SK-N-SH (cell line): ENCODE results near the gene MAGI2. TPM values are rescaled to one million over a fixed set of nuclear protein-coding genes. Genes with fewer than 3 reads are reported as not detected.

ENCODE experiments used
- CTCF ChIA-PET: fragments of 300-600, 350-600 bp; formaldehyde crosslinking; extraction: SDS; loops from one replicate; lab custom pipeline; 2021; lab: Yijun Ruan, JAX
- POLR2A ChIA-PET: fragments of 350-600 bp; sonication (Branson Sonifier 250); formaldehyde crosslinking; extraction: SDS; loops from one replicate; lab custom pipeline; 2020; ENCODE audit warnings: antibody characterized with exemption, inconsistent platforms; lab: Yijun Ruan, JAX
- DNase-seq: peaks from one replicate; pipeline ENCODE4 v3.0.0; 2012
- H2AFZ ChIP-seq: fragments of 200-600 bp; sonication (generic); 2 replicates; pipeline ENCODE4 v1.8.1; 2016; ENCODE audit warnings: antibody characterized with exemption, mild to moderate bottlenecking, low read depth
- H3F3A ChIP-seq: fragments of 200-600 bp; sonication (generic); replicated peaks from 2 replicates; pipeline ENCODE3; 2016; ENCODE audit warnings: antibody characterized with exemption, mild to moderate bottlenecking; ENCODE audit not compliant: insufficient read depth
- H3K27ac ChIP-seq, 2 experiments: fragments of 200-500 bp in 1 of 2; fragments of 200-600 bp in 1 of 2; sonication (Bioruptor generic) in 1 of 2; sonication (generic), shearing (Covaris generic) in 1 of 2; 2 replicates each; pipeline versions ENCODE4 v1.5.1 to v1.6.1; 2014 to 2016; ENCODE audit warnings: low read depth in 2 of 2, inconsistent platforms in 1 of 2, low read length in 1 of 2, mild to moderate bottlenecking in 1 of 2, mixed read lengths in 1 of 2
- H3K27me3 ChIP-seq: fragments of 200-600 bp; sonication (generic), shearing (Covaris generic); 2 replicates; pipeline ENCODE4 v1.6.1; 2016; ENCODE audit warnings: mixed run types; ENCODE audit not compliant: insufficient read depth
- H3K36me3 ChIP-seq, 2 experiments: fragments of 200-500 bp in 1 of 2; fragments of 200-600 bp in 1 of 2; sonication (Bioruptor generic) in 1 of 2; sonication (generic) in 1 of 2; replicated peaks in 1 of 2; 2 replicates each; pipeline versions ENCODE3 to v1.5.1; 2014 to 2016; ENCODE audit warnings: low read length in 1 of 2, mild to moderate bottlenecking in 1 of 2; ENCODE audit not compliant: insufficient read depth in 2 of 2, control insufficient read depth in 1 of 2
- H3K4me1 ChIP-seq, 2 experiments: fragments of 200-500 bp in 1 of 2; fragments of 200-600 bp in 1 of 2; sonication (Bioruptor generic) in 1 of 2; sonication (generic), shearing (Covaris generic) in 1 of 2; 2 replicates each; pipeline versions ENCODE4 v1.5.1 to v1.6.1; 2014 to 2016; ENCODE audit warnings: low read depth in 1 of 2, low read length in 1 of 2, mixed run types in 1 of 2; ENCODE audit not compliant: insufficient read depth in 2 of 2, control insufficient read depth in 1 of 2
- H3K4me2 ChIP-seq: fragments of 200-600 bp; sonication (generic), shearing (Covaris generic); 2 replicates; pipeline ENCODE4 v1.6.1; 2017; ENCODE audit warnings: mixed run types
- H3K4me3 ChIP-seq, 2 experiments: fragments of 200-500 bp in 1 of 2; fragments of 200-600 bp in 1 of 2; sonication (Bioruptor generic) in 1 of 2; sonication (generic), shearing (Covaris generic) in 1 of 2; 2 replicates each; pipeline versions ENCODE4 v1.5.1 to v1.8.1; 2014 to 2016; ENCODE audit warnings: low read depth in 2 of 2, inconsistent platforms in 1 of 2, low read length in 1 of 2, mild to moderate bottlenecking in 1 of 2, mixed read lengths in 1 of 2, moderate library complexity in 1 of 2
- H3K79me2 ChIP-seq: fragments of 200-600 bp; sonication (generic); 2 replicates; pipeline ENCODE4 v1.8.1; 2017; ENCODE audit warnings: mild to moderate bottlenecking; ENCODE audit not compliant: insufficient read depth
- H3K9ac ChIP-seq: fragments of 200-600 bp; sonication (generic); 2 replicates; pipeline ENCODE4 v1.6.1; 2017; ENCODE audit warnings: mixed run types
- H3K9me2 ChIP-seq: fragments of 200-600 bp; sonication (generic); 2 replicates; pipeline ENCODE4 v1.6.1; 2017; ENCODE audit warnings: mixed run types
- H3K9me3 ChIP-seq: fragments of 200-600 bp; sonication (generic); 2 replicates; pipeline ENCODE4 v1.6.1; 2017; ENCODE audit warnings: mixed run types, mild to moderate bottlenecking, moderate library complexity
- H4K20me1 ChIP-seq: fragments of 200-600 bp; sonication (generic); 2 replicates; pipeline ENCODE4 v1.6.1; 2017; ENCODE audit warnings: mild to moderate bottlenecking, mixed run types; ENCODE audit not compliant: insufficient read depth
- EP300 ChIP-seq, 2 experiments: IDR thresholded peaks; 2 replicates each; pipeline versions ENCODE4 v1.4.0 to v1.6.1; 2012; ENCODE audit warnings: borderline replicate concordance in 1 of 2, low read depth in 1 of 2, low read length in 1 of 2
- GATA2 ChIP-seq: sonication (generic); formaldehyde crosslinking; IDR thresholded peaks from 2 replicates; pipeline ENCODE4 v1.5.0; 2020; ENCODE audit warnings: mild to moderate bottlenecking, missing genetic modification reagents
- MXI1 ChIP-seq: IDR thresholded peaks from 2 replicates; pipeline ENCODE4 v1.6.1; 2012; ENCODE audit warnings: mild to moderate bottlenecking, low read depth, low read length, improper control_type of control experiment
- NFIC ChIP-seq: IDR thresholded peaks from 2 replicates; pipeline ENCODE4 v1.4.0; 2012; ENCODE audit warnings: borderline replicate concordance
- NRF1 ChIP-seq: IDR thresholded peaks from 2 replicates; pipeline ENCODE4 v1.6.1; 2012; ENCODE audit warnings: low read depth, mild to moderate bottlenecking, low read length
- POLR2AphosphoS5 ChIP-seq: IDR thresholded peaks from 2 replicates; pipeline ENCODE4 v1.6.1; 2012; ENCODE audit warnings: low read depth, low read length
- RAD21 ChIP-seq: IDR thresholded peaks from 2 replicates; pipeline ENCODE4 v1.6.1; 2012; ENCODE audit warnings: mild to moderate bottlenecking, low read length
- TAF1 ChIP-seq: IDR thresholded peaks from 2 replicates; pipeline ENCODE4 v1.6.1; 2012; ENCODE audit warnings: low read depth, mild to moderate bottlenecking, low read length, moderate library complexity, borderline replicate concordance
- TCF12 ChIP-seq: IDR thresholded peaks from 2 replicates; pipeline ENCODE4 v1.4.0; 2012
- TEAD4 ChIP-seq: IDR thresholded peaks from 2 replicates; pipeline ENCODE4 v1.4.0; 2012; ENCODE audit warnings: mild to moderate bottlenecking, borderline replicate concordance; ENCODE audit not compliant: insufficient read depth
- YY1 ChIP-seq: IDR thresholded peaks from 2 replicates; pipeline ENCODE4 v1.4.0; 2012; ENCODE audit warnings: low read depth, mild to moderate bottlenecking
- WGBS: methylation state at CpG from one replicate; pipeline ENCODE4 v1.1.6; 2017; ENCODE audit warnings: low lambda C conversion rate; 5-methylcytosine and 5-hydroxymethylcytosine counted together
- polyA plus RNA-seq, 3 experiments: library from polyadenylated mRNA; depleted of rRNA; stranded (reverse); fragments of >200 nt; gene quantifications; 2 replicates each; pipeline ENCODE4 v1.2.3, GENCODE V29; 2012
- TF ChIP-seq, protein P1 (sequence below): IDR thresholded peaks from 2 replicates; pipeline ENCODE4 v1.4.0; 2012; ENCODE audit warnings: low read depth, borderline replicate concordance
- TF ChIP-seq, protein P2 (sequence below): IDR thresholded peaks from 2 replicates; pipeline ENCODE4 v1.4.0; 2012; ENCODE audit warnings: low read depth, borderline replicate concordance
- TF ChIP-seq, protein P3 (sequence below): IDR thresholded peaks from 2 replicates; pipeline ENCODE4; 2012
- TF ChIP-seq, protein P4 (sequence below): fragments of 150-350 bp; IDR thresholded peaks from 2 replicates; pipeline ENCODE4 v1.6.1; 2017; ENCODE audit warnings: antibody characterized with exemption, low read length, low read depth, borderline replicate concordance
- TF ChIP-seq, protein P5 (sequence below): fragments of 200-600 bp; sonication (generic); IDR thresholded peaks from 2 replicates; pipeline ENCODE4 v1.6.1; 2017; ENCODE audit warnings: antibody characterized with exemption, mild to moderate bottlenecking, moderate library complexity

The MAGI2 gene
- polyA plus RNA-seq, 1 of the 3 experiments (the other 2 are of a cell fraction) = 1.1 TPM

DNA sequence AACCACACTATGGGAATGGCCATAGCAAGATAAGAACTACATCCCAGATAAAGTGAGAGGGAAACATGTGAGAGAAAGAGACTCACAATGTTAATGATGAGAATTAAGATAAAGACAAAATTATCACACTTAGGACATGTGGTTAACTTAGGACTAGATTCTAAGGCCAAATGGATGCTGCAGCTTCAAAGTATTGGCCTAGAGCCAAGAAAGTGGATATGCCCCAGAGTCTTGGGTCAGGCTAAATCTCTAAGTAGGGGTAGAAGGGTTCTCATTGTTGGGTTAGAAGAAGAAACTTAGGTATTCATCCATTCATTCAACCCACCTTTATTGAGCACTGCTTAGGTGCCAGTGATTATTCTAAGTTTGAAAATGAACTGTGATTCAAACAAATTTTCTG, 836.9 kb downstream of the MAGI2 start:
- Histone ChIP-seq H3K9me3 (no peaks in the 10 kb centered on the region), H3K79me2 (no peaks in the 10 kb centered on the region), H4K20me1 (no peaks in the 10 kb centered on the region), H3K4me3 (no peak overlapping the region), H3F3A (no peaks in the 10 kb centered on the region), H3K9me2 (no peaks in the 10 kb centered on the region), H3K4me2 (no peak overlapping the region), H3K27ac (no peak overlapping the region), H3K9ac (no peak overlapping the region), H3K27me3 (no peaks in the 10 kb centered on the region), H2AFZ (no peak overlapping the region), H3K36me3 (no peaks in the 10 kb centered on the region), H3K4me1 (no peaks in the 10 kb centered on the region)
- ChIA-PET POLR2A (no interaction called here), CTCF (interaction anchor here (1.4 kb wide), 1 partner anchor 9 kb away, joined by 5 read pairs; no protein-coding TSS in a partner anchor)
- TF ChIP-seq TEAD4 (no peak), POLR2AphosphoS5 (no peak), YY1 (no peak), RAD21 (no peak)
- DNase-seq = no peak

DNA sequence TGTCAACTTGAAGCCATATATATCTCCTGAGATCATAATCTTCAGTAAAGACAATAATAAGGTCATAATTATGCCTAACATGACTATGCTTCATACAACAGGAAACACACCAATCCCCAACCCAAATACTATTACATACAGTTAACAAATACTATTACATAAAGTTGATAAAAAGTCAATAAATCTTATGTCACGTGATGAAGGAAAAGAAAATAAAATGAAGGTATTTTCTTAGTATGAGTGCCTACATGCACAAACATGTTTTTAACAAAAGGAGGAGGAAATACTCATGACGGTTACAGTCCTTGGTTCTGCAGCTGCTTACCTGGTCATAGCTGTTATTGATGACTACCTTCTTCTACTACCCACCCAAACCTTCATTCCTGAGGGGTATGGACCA, 844.2 kb downstream of the MAGI2 start:
- H3K27ac ChIP-seq = no peak overlapping the region
- CTCF ChIA-PET = no interaction called here

More for the DNA sequence above, 844.2 kb downstream of the MAGI2 start:
- 48% methylated on average over 2 of the region's 2 CpGs for whole genome bisulfite sequencing
- Histone ChIP-seq H3K9me3 (no peaks in the 10 kb centered on the region), H3F3A (no peaks in the 10 kb centered on the region), H3K4me1 (peaks cover 0 to 4% of the 10 kb centered on the region in 2 experiments; a peak in 2 of 4 replicates), H3K36me3 (no peaks in the 10 kb centered on the region), H3K9ac (no peak overlapping the region), H2AFZ (no peak overlapping the region), H3K4me2 (no peak overlapping the region), H3K9me2 (no peaks in the 10 kb centered on the region), H3K79me2 (no peaks in the 10 kb centered on the region), H3K27me3 (no peaks in the 10 kb centered on the region), H4K20me1 (no peaks in the 10 kb centered on the region), H3K4me3 (no peak overlapping the region)
- DNase-seq = no peak
- POLR2A ChIA-PET = no interaction called here
- no peak for TF ChIP-seq NFIC
- no peak for TF ChIP-seq MXI1
- no peak for TF ChIP-seq NRF1
- TF ChIP-seq EP300 (IDR thresholded peaks at IDR 0.05; ENCODE audit: borderline replicate concordance in 1 of 2, low read depth in 1 of 2, low read length in 1 of 2) = no peak
- TF ChIP-seq TAF1 = no peak
- TF ChIP-seq, protein P1, sequence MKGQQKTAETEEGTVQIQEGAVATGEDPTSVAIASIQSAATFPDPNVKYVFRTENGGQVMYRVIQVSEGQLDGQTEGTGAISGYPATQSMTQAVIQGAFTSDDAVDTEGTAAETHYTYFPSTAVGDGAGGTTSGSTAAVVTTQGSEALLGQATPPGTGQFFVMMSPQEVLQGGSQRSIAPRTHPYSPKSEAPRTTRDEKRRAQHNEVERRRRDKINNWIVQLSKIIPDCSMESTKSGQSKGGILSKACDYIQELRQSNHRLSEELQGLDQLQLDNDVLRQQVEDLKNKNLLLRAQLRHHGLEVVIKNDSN = no peak
- TF ChIP-seq, protein P2, sequence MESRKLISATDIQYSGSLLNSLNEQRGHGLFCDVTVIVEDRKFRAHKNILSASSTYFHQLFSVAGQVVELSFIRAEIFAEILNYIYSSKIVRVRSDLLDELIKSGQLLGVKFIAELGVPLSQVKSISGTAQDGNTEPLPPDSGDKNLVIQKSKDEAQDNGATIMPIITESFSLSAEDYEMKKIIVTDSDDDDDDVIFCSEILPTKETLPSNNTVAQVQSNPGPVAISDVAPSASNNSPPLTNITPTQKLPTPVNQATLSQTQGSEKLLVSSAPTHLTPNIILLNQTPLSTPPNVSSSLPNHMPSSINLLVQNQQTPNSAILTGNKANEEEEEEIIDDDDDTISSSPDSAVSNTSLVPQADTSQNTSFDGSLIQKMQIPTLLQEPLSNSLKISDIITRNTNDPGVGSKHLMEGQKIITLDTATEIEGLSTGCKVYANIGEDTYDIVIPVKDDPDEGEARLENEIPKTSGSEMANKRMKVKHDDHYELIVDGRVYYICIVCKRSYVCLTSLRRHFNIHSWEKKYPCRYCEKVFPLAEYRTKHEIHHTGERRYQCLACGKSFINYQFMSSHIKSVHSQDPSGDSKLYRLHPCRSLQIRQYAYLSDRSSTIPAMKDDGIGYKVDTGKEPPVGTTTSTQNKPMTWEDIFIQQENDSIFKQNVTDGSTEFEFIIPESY = no peak
- TF ChIP-seq, protein P3, sequence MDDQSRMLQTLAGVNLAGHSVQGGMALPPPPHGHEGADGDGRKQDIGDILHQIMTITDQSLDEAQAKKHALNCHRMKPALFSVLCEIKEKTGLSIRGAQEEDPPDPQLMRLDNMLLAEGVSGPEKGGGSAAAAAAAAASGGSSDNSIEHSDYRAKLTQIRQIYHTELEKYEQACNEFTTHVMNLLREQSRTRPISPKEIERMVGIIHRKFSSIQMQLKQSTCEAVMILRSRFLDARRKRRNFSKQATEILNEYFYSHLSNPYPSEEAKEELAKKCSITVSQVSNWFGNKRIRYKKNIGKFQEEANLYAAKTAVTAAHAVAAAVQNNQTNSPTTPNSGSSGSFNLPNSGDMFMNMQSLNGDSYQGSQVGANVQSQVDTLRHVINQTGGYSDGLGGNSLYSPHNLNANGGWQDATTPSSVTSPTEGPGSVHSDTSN = no peak
- TF ChIP-seq, protein P4, sequence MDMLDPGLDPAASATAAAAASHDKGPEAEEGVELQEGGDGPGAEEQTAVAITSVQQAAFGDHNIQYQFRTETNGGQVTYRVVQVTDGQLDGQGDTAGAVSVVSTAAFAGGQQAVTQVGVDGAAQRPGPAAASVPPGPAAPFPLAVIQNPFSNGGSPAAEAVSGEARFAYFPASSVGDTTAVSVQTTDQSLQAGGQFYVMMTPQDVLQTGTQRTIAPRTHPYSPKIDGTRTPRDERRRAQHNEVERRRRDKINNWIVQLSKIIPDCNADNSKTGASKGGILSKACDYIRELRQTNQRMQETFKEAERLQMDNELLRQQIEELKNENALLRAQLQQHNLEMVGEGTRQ = no peak
- TF ChIP-seq TCF12 = no peak
- TF ChIP-seq, protein P5, sequence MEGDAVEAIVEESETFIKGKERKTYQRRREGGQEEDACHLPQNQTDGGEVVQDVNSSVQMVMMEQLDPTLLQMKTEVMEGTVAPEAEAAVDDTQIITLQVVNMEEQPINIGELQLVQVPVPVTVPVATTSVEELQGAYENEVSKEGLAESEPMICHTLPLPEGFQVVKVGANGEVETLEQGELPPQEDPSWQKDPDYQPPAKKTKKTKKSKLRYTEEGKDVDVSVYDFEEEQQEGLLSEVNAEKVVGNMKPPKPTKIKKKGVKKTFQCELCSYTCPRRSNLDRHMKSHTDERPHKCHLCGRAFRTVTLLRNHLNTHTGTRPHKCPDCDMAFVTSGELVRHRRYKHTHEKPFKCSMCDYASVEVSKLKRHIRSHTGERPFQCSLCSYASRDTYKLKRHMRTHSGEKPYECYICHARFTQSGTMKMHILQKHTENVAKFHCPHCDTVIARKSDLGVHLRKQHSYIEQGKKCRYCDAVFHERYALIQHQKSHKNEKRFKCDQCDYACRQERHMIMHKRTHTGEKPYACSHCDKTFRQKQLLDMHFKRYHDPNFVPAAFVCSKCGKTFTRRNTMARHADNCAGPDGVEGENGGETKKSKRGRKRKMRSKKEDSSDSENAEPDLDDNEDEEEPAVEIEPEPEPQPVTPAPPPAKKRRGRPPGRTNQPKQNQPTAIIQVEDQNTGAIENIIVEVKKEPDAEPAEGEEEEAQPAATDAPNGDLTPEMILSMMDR = no peak
- no peak for TF ChIP-seq GATA2 (CRISPR knock-in tag)
